Kidney (tissue), 14 donors: ENCODE measurements around the gene MOB1B. TPM values are rescaled to one million over a fixed set of nuclear protein-coding genes. Genes with fewer than 3 reads are reported as not detected.

Source experiments
- DNase-seq, 5 donors: peaks; one replicate each; pipeline ENCODE4 v3.0.0-alpha.2; 2013 to 2020
- FAIRE-seq: peaks from 2 replicates; lab custom pipeline; 2012; peaks lifted over from hg19 to GRCh38; lab: Jason Lieb, UNC
- H3K27ac ChIP-seq, 2 donors: one replicate each; pipeline ENCODE4 v1.7.0; 2013; ENCODE audit warnings: low read depth in 2 of 2, low read length in 2 of 2, inconsistent platforms in 1 of 2
- H3K27me3 ChIP-seq: one replicate; pipeline ENCODE4 v1.7.1; 2013; ENCODE audit warnings: low read length, inconsistent platforms; ENCODE audit not compliant: control insufficient read depth, insufficient read depth
- H3K36me3 ChIP-seq, 3 donors: one replicate each; pipeline versions ENCODE4 v1.7.0 to v1.7.1; 2013; ENCODE audit warnings: low read length in 3 of 3, control low read depth in 1 of 3, inconsistent platforms in 1 of 3; ENCODE audit not compliant: insufficient read depth in 3 of 3, control insufficient read depth in 2 of 3
- H3K4me1 ChIP-seq, 3 donors: one replicate each; pipeline versions ENCODE4 v1.7.0 to v1.7.1; 2013; ENCODE audit warnings: low read length in 3 of 3, inconsistent platforms in 1 of 3, low read depth in 1 of 3; ENCODE audit not compliant: control insufficient read depth in 2 of 3, insufficient read depth in 2 of 3
- H3K4me3 ChIP-seq, 3 donors: one replicate each; pipeline versions ENCODE4 v1.7.0 to v1.8.1; 2013; ENCODE audit warnings: low read length in 3 of 3, control low read depth in 1 of 3, inconsistent platforms in 1 of 3
- H3K9ac ChIP-seq, 3 donors: one replicate each; pipeline versions ENCODE4 v1.7.0 to v1.7.1; 2013; ENCODE audit warnings: low read length in 3 of 3, control low read depth in 1 of 3, inconsistent platforms in 1 of 3
- H3K9me3 ChIP-seq, 3 donors: one replicate each; pipeline versions ENCODE4 v1.7.0 to v1.7.1; 2013; ENCODE audit warnings: low read length in 3 of 3, control low read depth in 1 of 3, inconsistent platforms in 1 of 3; ENCODE audit not compliant: control insufficient read depth in 2 of 3, insufficient read depth in 1 of 3
- intact Hi-C: fragments of 100-400 bp; cut with DNase I; formaldehyde crosslinking; loops from one replicate; pipeline ENCODE4 v1.11.1; 2022
- polyA plus RNA-seq: library from polyadenylated mRNA; stranded (reverse); fragments of 350-450 nt; fragmentation: Illumina TruSeq; extraction: RNeasy Lipid Tissue Mini Kit (QIAGEN cat#74804); gene quantifications from one replicate; pipeline ENCODE4 v1.2.3, GENCODE V29; 2014; ENCODE audit warnings: low read depth, low replicate concordance; ENCODE audit not compliant: insufficient read depth
- total RNA-seq: library from RNA; stranded (reverse); fragmentation: NEBNext Ultra II Directional; extraction: Animal tissue kit (Norgen Biotek cat#: 25700); gene quantifications from one replicate; pipeline ENCODE4 v1.2.1, GENCODE V29; 2021
- TF ChIP-seq, protein P1 (sequence below): IDR thresholded peaks from 3 replicates; pipeline ENCODE4 v1.5.1; 2012; ENCODE audit warnings: mild to moderate bottlenecking, moderate library complexity, borderline replicate concordance; ENCODE audit not compliant: insufficient read depth; ENCODE audit errors: extremely low read depth
- donor health status: control.
- donor health status: control.
- donor health status: control.
- donor health status: control.
- donor health status: control.
- donor health status: DM: yes; HTN: yes; CAD: no.
- donor health status: Normal renal cell carcinoma (clear cell type).

Gene MOB1B
- total and polyA plus RNA-seq, 2 donors from 2014 or later = 13.9 to 34.2 TPM

DNA sequence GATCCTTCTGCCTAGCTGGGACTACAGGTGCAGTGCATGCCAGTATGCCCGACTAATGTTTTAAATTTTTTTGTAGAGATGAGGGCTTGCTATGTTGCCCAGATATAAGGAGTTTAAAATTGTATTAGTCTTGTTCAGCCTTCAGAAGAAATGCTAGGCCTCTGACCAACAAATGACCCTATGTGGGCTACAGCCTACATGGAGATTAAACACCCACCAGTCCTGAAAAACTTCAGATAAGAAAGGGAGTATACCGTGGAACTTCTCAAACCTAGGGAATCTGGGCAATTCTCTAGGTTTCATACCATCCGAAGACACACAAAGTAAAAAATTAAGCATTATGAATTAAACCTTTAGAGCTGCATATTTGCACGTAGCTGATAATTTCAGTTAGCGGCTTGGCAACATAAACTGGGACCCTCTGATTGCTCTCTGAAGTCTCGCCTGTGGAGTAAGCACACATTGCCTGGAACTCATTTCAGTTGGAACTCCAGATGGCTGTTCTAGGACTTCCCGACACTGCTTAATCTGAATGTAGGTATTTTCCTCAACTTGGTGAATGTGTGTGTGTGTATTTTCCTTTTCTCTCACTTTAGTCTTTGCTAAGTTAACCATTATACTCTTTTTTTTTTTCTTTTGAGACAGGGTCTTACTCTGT lies 33.0 kb downstream of the MOB1B start:
- H3K9ac ChIP-seq = no peak overlapping the region
- H3K27ac ChIP-seq = no peak overlapping the region
- H3K36me3 ChIP-seq = no peaks in the 10 kb centered on the region
- no peaks in the 10 kb centered on the region for H3K27me3 ChIP-seq
- TF ChIP-seq, protein P1, sequence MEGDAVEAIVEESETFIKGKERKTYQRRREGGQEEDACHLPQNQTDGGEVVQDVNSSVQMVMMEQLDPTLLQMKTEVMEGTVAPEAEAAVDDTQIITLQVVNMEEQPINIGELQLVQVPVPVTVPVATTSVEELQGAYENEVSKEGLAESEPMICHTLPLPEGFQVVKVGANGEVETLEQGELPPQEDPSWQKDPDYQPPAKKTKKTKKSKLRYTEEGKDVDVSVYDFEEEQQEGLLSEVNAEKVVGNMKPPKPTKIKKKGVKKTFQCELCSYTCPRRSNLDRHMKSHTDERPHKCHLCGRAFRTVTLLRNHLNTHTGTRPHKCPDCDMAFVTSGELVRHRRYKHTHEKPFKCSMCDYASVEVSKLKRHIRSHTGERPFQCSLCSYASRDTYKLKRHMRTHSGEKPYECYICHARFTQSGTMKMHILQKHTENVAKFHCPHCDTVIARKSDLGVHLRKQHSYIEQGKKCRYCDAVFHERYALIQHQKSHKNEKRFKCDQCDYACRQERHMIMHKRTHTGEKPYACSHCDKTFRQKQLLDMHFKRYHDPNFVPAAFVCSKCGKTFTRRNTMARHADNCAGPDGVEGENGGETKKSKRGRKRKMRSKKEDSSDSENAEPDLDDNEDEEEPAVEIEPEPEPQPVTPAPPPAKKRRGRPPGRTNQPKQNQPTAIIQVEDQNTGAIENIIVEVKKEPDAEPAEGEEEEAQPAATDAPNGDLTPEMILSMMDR = no peak
- intact Hi-C loops = no loop called here
- no peaks in the 10 kb centered on the region for H3K4me1 ChIP-seq
- no peaks in the 10 kb centered on the region for H3K9me3 ChIP-seq
- no peak for DNase-seq
- FAIRE-seq = no peak
- no peak overlapping the region for H3K4me3 ChIP-seq

- Histone ChIP-seq H3K27me3 (no peaks in the 10 kb centered on the region), H3K4me3 (no peak overlapping the region), H3K36me3 (no peaks in the 10 kb centered on the region), H3K9ac (no peak overlapping the region), H3K27ac (no peak overlapping the region), H3K9me3 (no peaks in the 10 kb centered on the region), H3K4me1 (no peaks in the 10 kb centered on the region)
- TF ChIP-seq, protein P1 = no peak
- intact Hi-C loops = no loop called here
- DNase-seq (no peak), FAIRE-seq (no peak)
Measured at GRCh38 chr4:70936200-70936787, 34.1 kb downstream of the MOB1B start.

- Histone ChIP-seq H3K9ac (no peak overlapping the region), H3K4me3 (no peak overlapping the region), H3K27me3 (no peaks in the 10 kb centered on the region), H3K9me3 (no peaks in the 10 kb centered on the region), H3K4me1 (no peaks in the 10 kb centered on the region), H3K36me3 (no peaks in the 10 kb centered on the region), H3K27ac (no peak overlapping the region)
- DNase-seq = no peak
- TF ChIP-seq, protein P1 = no peak
- intact Hi-C loops = no loop called here
- no peak for FAIRE-seq
Measured at GRCh38 chr4:70938086-70938485, 35.9 kb downstream of the MOB1B start.
